ENCODE measurements around the gene C1GALT1C1L.

The C1GALT1C1L gene

DNA sequence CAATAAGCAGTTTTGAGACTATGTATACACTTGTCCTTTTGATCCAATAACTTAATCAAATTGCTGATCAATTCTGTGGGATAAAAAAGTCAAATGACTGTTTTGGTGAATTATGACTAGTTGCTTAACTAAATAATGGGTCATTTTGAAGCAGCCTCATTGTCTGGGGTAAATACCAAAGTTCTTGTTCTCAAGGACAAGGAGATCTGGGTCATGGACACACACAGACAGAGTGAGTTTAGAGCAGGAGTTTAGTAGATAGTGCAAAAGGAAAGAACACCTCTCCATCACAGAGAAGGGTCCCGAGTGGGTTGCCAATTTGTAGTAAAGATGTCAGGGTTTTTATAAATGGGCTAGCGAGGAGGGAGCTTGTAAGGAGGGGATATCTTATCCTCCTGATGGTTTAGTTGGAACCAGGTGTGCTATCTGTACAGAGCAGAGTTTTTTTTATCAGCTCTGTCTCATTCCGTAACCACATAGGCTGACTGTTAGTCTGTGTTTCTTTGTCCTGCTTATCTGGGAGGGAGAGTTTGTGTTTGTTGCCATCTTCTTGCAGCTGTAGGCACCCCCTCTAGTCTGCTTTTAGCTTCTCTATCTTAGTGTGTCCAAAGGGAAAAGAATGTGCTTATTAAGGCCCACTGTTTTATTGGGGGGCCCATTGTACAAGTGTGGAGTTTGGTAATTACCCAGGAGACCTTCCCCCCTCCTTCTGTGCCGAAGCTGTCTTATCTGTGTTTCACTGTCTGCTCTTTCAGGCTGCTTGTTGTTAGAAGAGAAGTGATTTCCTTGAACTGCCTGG, 48.7 kb upstream of the C1GALT1C1L start:
- TF ChIP-seq, protein P1, sequence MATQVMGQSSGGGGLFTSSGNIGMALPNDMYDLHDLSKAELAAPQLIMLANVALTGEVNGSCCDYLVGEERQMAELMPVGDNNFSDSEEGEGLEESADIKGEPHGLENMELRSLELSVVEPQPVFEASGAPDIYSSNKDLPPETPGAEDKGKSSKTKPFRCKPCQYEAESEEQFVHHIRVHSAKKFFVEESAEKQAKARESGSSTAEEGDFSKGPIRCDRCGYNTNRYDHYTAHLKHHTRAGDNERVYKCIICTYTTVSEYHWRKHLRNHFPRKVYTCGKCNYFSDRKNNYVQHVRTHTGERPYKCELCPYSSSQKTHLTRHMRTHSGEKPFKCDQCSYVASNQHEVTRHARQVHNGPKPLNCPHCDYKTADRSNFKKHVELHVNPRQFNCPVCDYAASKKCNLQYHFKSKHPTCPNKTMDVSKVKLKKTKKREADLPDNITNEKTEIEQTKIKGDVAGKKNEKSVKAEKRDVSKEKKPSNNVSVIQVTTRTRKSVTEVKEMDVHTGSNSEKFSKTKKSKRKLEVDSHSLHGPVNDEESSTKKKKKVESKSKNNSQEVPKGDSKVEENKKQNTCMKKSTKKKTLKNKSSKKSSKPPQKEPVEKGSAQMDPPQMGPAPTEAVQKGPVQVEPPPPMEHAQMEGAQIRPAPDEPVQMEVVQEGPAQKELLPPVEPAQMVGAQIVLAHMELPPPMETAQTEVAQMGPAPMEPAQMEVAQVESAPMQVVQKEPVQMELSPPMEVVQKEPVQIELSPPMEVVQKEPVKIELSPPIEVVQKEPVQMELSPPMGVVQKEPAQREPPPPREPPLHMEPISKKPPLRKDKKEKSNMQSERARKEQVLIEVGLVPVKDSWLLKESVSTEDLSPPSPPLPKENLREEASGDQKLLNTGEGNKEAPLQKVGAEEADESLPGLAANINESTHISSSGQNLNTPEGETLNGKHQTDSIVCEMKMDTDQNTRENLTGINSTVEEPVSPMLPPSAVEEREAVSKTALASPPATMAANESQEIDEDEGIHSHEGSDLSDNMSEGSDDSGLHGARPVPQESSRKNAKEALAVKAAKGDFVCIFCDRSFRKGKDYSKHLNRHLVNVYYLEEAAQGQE (IDR thresholded peaks at IDR 0.05; ENCODE audit: insufficient replicate concordance, low read depth), result no peak
- no peak for TF ChIP-seq GABPA (IDR thresholded peaks at IDR 0.05; ENCODE audit: low read depth)
- TF ChIP-seq, protein P2, sequence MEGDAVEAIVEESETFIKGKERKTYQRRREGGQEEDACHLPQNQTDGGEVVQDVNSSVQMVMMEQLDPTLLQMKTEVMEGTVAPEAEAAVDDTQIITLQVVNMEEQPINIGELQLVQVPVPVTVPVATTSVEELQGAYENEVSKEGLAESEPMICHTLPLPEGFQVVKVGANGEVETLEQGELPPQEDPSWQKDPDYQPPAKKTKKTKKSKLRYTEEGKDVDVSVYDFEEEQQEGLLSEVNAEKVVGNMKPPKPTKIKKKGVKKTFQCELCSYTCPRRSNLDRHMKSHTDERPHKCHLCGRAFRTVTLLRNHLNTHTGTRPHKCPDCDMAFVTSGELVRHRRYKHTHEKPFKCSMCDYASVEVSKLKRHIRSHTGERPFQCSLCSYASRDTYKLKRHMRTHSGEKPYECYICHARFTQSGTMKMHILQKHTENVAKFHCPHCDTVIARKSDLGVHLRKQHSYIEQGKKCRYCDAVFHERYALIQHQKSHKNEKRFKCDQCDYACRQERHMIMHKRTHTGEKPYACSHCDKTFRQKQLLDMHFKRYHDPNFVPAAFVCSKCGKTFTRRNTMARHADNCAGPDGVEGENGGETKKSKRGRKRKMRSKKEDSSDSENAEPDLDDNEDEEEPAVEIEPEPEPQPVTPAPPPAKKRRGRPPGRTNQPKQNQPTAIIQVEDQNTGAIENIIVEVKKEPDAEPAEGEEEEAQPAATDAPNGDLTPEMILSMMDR (IDR thresholded peaks at IDR 0.05; ENCODE audit: insufficient read depth, low read length), result no peak
- TF ChIP-seq SPI1 (IDR thresholded peaks at IDR 0.05; ENCODE audit: borderline replicate concordance, low read depth), result no peak
- no peak for TF ChIP-seq POLR2AphosphoS5 (IDR thresholded peaks at IDR 0.05; ENCODE audit: low read depth)
- Histone ChIP-seq H3K27ac (replicated peaks) (no peak overlapping the region), H3K4me3 (replicated peaks; ENCODE audit: insufficient read depth, low read length) (no peak overlapping the region), H3K27me3 (ENCODE audit: insufficient read depth, poor library complexity, severe bottlenecking) (peaks cover 7% of the 10 kb centered on the region)
- no peak for DNase-seq (ENCODE audit: low read depth in 1 of 2, low spot score in 1 of 2)

DNA sequence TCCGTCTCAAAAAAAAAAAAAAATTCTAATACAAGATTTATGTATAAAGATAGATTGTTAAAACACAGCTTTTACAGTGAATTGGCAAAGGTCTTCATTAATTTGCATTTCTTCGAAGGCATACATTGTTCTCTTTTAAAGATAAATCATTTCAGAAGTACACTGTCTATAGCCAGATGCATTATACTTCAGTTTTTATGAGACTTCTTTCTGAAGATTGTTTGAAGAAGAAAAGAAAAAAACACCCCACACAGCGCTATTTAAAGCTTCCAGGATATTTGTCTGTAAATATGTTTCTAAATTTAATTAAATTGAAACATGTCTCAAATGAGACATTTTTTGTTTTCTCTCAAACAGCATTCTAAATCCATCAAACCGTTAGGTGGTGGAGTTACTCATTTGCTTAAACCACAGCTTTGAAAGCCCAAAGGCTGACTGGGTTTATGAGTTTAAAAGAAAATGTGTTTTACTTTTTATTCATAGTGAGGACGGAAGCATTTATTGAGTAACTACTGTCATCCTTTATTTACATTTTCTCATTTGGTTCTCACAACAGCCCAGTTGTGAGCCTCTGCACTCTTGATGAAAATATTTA, 42.4 kb upstream of the C1GALT1C1L start:
- no peak for DNase-seq (ENCODE audit: low read depth in 1 of 2, low spot score in 1 of 2)
- Histone ChIP-seq H3K27ac (replicated peaks) (no peak overlapping the region), H3K4me3 (replicated peaks; ENCODE audit: insufficient read depth, low read length) (no peak overlapping the region), H3K27me3 (ENCODE audit: insufficient read depth, poor library complexity, severe bottlenecking) (peaks cover 2% of the 10 kb centered on the region)
- TF ChIP-seq, protein P2 (IDR thresholded peaks at IDR 0.05; ENCODE audit: insufficient read depth, low read length), result no peak
- TF ChIP-seq, protein P1 (IDR thresholded peaks at IDR 0.05; ENCODE audit: insufficient replicate concordance, low read depth), result no peak
- TF ChIP-seq POLR2AphosphoS5 (IDR thresholded peaks at IDR 0.05; ENCODE audit: low read depth) (no peak), SPI1 (IDR thresholded peaks at IDR 0.05; ENCODE audit: borderline replicate concordance, low read depth) (no peak), GABPA (IDR thresholded peaks at IDR 0.05; ENCODE audit: low read depth) (no peak)

DNA sequence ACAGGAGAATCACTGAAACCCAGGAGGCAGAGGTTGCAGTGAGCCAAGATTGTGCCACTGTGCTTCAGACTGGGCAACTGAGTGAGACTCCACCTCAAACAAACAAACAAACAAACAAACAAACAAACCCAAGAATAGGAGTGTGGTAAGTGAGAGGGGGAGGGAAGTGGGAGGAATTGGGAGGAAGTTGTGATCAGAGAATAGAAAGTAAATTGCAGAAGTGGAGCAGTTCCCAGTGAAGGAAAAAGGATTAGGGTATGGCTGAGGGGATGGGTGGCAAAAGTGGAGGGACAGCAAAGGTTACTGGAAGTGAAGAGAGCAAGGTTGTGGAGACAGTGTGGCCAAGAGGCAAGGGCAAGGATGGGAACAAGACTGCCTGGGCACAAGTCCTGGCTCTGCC, 41.1 kb upstream of the C1GALT1C1L start:
- Histone ChIP-seq H3K4me3 (replicated peaks; ENCODE audit: insufficient read depth, low read length) (no peak overlapping the region), H3K27me3 (ENCODE audit: insufficient read depth, poor library complexity, severe bottlenecking) (peaks cover 2% of the 10 kb centered on the region), H3K27ac (replicated peaks) (no peak overlapping the region)
- TF ChIP-seq GABPA (IDR thresholded peaks at IDR 0.05; ENCODE audit: low read depth) (no peak), POLR2AphosphoS5 (IDR thresholded peaks at IDR 0.05; ENCODE audit: low read depth) (no peak), SPI1 (IDR thresholded peaks at IDR 0.05; ENCODE audit: borderline replicate concordance, low read depth) (peak; percentile 74)
- TF ChIP-seq, protein P2 (IDR thresholded peaks at IDR 0.05; ENCODE audit: insufficient read depth, low read length), result no peak
- TF ChIP-seq, protein P1 (IDR thresholded peaks at IDR 0.05; ENCODE audit: insufficient replicate concordance, low read depth), result no peak
- no peak for DNase-seq (ENCODE audit: low read depth in 1 of 2, low spot score in 1 of 2)
